ENCODE measurements around the gene LYRM7.
"Not testable (repeated sequence)": the region's sequence is repeated elsewhere in the genome, so short reads cannot be mapped to it uniquely, and the experiment has no call there.

LYRM7 gene

GRCh38 chr5:131170540-131171275, at the start of gene LYRM7:
Gene LYRM7, plus strand, starts transcription at chr5:131170944. Its CDS starts 77 bp downstream, at chr5:131171021.
- DNase-seq = peak; percentile 95

- not testable (repeated sequence) for DNase-seq
These were observed 43.5 kb upstream of the LYRM7 start for GRCh38 chr5:131127244-131127643.

- DNase-seq = no peak
These were observed 41.4 kb upstream of the LYRM7 start for GRCh38 chr5:131129306-131129705.

- not testable (repeated sequence) for DNase-seq
These were observed 37.7 kb upstream of the LYRM7 start for GRCh38 chr5:131133091-131133490.

- DNase-seq = not testable (repeated sequence)
These were observed 32.3 kb upstream of the LYRM7 start for GRCh38 chr5:131138406-131138805.

- no peak for DNase-seq
These were observed 31.4 kb upstream of the LYRM7 start for GRCh38 chr5:131139321-131139720.

- DNase-seq = no peak
These were observed 27.6 kb upstream of the LYRM7 start for GRCh38 chr5:131142970-131143617.

GRCh38 chr5:131147258-131147657, 23.5 kb upstream of the LYRM7 start:
- no peak for DNase-seq

GRCh38 chr5:131148835-131149234, 21.9 kb upstream of the LYRM7 start:
- no peak for DNase-seq

- no peak for DNase-seq
These were observed 20.3 kb upstream of the LYRM7 start for GRCh38 chr5:131150408-131150807.

- DNase-seq = no peak
These were observed 19.5 kb upstream of the LYRM7 start for GRCh38 chr5:131151216-131151615.

- no peak for DNase-seq
These were observed 14.4 kb upstream of the LYRM7 start for GRCh38 chr5:131156385-131156784.

- DNase-seq = no peak
These were observed 13.8 kb upstream of the LYRM7 start for GRCh38 chr5:131156957-131157356.

- DNase-seq = no peak
These were observed 10.6 kb upstream of the LYRM7 start for GRCh38 chr5:131160134-131160533.

- DNase-seq = no peak
These were observed 7.2 kb upstream of the LYRM7 start for GRCh38 chr5:131163276-131164119.

GRCh38 chr5:131164191-131165118, 6.3 kb upstream of the LYRM7 start:
- peak; percentile 60 for DNase-seq

- DNase-seq = peak; percentile 91
These were observed 5.5 kb upstream of the LYRM7 start, which contains the start of gene HINT1 for GRCh38 chr5:131165119-131165727. Gene HINT1, minus strand, starts transcription at chr5:131165256. Its CDS starts 51 bp downstream, at chr5:131165205.

GRCh38 chr5:131167615-131168014, 3.1 kb upstream of the LYRM7 start:
- no peak for DNase-seq

GRCh38 chr5:131169810-131170539, 769 bp upstream of the LYRM7 start:
- no peak for DNase-seq

GRCh38 chr5:131171276-131171810, 599 bp downstream of the LYRM7 start:
- no peak for DNase-seq

- DNase-seq = no peak
These were observed 9.7 kb downstream of the LYRM7 start for GRCh38 chr5:131180407-131180806.

All from activated gamma-delta T cell treated with Interleukin-2 at 50 U/mL for 16 hours (primary cell).